ENCODE measurements around the gene TPPP2.

The TPPP2 gene

GRCh38 chr14:21017528-21018245, 12.3 kb upstream of the TPPP2 start:
- DNase-seq (ENCODE audit: low spot score) = no peak
- TF ChIP-seq, protein P1, sequence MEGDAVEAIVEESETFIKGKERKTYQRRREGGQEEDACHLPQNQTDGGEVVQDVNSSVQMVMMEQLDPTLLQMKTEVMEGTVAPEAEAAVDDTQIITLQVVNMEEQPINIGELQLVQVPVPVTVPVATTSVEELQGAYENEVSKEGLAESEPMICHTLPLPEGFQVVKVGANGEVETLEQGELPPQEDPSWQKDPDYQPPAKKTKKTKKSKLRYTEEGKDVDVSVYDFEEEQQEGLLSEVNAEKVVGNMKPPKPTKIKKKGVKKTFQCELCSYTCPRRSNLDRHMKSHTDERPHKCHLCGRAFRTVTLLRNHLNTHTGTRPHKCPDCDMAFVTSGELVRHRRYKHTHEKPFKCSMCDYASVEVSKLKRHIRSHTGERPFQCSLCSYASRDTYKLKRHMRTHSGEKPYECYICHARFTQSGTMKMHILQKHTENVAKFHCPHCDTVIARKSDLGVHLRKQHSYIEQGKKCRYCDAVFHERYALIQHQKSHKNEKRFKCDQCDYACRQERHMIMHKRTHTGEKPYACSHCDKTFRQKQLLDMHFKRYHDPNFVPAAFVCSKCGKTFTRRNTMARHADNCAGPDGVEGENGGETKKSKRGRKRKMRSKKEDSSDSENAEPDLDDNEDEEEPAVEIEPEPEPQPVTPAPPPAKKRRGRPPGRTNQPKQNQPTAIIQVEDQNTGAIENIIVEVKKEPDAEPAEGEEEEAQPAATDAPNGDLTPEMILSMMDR (IDR thresholded peaks at IDR 0.05; ENCODE audit: extremely low read depth, missing control alignments) = no peak

GRCh38 chr14:21018286-21018685, 11.7 kb upstream of the TPPP2 start:
- TF ChIP-seq, protein P1 (IDR thresholded peaks at IDR 0.05; ENCODE audit: extremely low read depth, missing control alignments) = no peak
- DNase-seq (ENCODE audit: low spot score) = no peak

- TF ChIP-seq, protein P1 (IDR thresholded peaks at IDR 0.05; ENCODE audit: extremely low read depth, missing control alignments) = no peak
These were observed 11.2 kb upstream of the TPPP2 start for GRCh38 chr14:21018781-21019180.

DNA sequence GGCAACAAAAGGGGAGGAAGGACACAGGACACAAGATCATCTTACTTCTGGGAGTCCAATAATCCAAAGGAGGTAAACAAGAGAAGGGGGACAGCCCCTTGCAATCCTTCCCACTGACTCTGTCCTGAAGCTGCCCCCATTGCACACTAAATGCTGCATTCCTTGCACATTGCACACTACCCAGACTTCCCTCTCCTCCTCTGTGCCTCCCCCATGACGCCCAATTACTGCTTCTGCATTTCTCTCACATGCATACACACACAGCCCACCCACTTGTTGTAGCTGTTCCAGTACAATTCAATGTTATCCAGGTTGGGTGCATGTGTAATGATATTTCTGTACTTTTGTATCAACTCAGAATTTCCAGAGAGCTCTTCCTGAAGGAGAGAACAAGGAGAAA, 10.7 kb upstream of the TPPP2 start:
- TF ChIP-seq, protein P1 (IDR thresholded peaks at IDR 0.05; ENCODE audit: extremely low read depth, missing control alignments) = no peak
- DNase-seq (ENCODE audit: low spot score) = no peak

More at GRCh38 chr14:21018781-21019180, 11.2 kb upstream of the TPPP2 start:
- no peak for DNase-seq (ENCODE audit: low spot score)

GRCh38 chr14:21020977-21021545, 9.0 kb upstream of the TPPP2 start:
- DNase-seq (ENCODE audit: low spot score) = no peak
- TF ChIP-seq, protein P1 (IDR thresholded peaks at IDR 0.05; ENCODE audit: extremely low read depth, missing control alignments) = no peak

- TF ChIP-seq, protein P1 (IDR thresholded peaks at IDR 0.05; ENCODE audit: extremely low read depth, missing control alignments) = no peak
- DNase-seq (ENCODE audit: low spot score) = no peak
These were observed 7.3 kb upstream of the TPPP2 start for GRCh38 chr14:21022686-21023085.

- DNase-seq (ENCODE audit: low spot score) = no peak
- TF ChIP-seq, protein P1 (IDR thresholded peaks at IDR 0.05; ENCODE audit: extremely low read depth, missing control alignments) = no peak
These were observed 6.8 kb upstream of the TPPP2 start for GRCh38 chr14:21023174-21023573.

All from GM20000 (cell line).